H1 (cell line): ENCODE data around the gene TSFM. TPM values are rescaled to one million over a fixed set of nuclear protein-coding genes. Genes with fewer than 3 reads are reported as not detected.

Source experiments
- BACH1 ChIP-seq: IDR thresholded peaks from 2 replicates; pipeline ENCODE4 v1.6.1; 2012; ENCODE audit warnings: low read length, improper control_type of control experiment
- CEBPB ChIP-seq: IDR thresholded peaks from 2 replicates; pipeline ENCODE4 v1.6.1; 2012; ENCODE audit warnings: low read depth, low read length
- CHD7 ChIP-seq: fragments of 300-600 bp; sonication (generic); IDR thresholded peaks from 2 replicates; pipeline ENCODE4 v1.7.1; 2012; ENCODE audit warnings: low read length, moderate library complexity, mild to moderate bottlenecking, inconsistent platforms; ENCODE audit not compliant: insufficient replicate concordance
- GABPA ChIP-seq: IDR thresholded peaks from 2 replicates; pipeline ENCODE4 v1.6.1; 2011; ENCODE audit warnings: mild to moderate bottlenecking, low read length, moderate library complexity, borderline replicate concordance; ENCODE audit not compliant: insufficient read depth
- GTF2F1 ChIP-seq: IDR thresholded peaks from 2 replicates; pipeline ENCODE4 v1.6.1; 2012; ENCODE audit warnings: low read depth, low read length, improper control_type of control experiment, borderline replicate concordance
- KDM4A ChIP-seq: IDR thresholded peaks from one replicate; pipeline ENCODE4 v1.7.1; 2012; ENCODE audit warnings: low read depth, mild to moderate bottlenecking, moderate library complexity, low read length, inconsistent platforms; ENCODE audit not compliant: severe bottlenecking
- RNF2 ChIP-seq: fragments of 200-900, 300-1000 bp; sonication (generic); IDR thresholded peaks from 2 replicates; pipeline ENCODE4 v1.7.1; 2016; ENCODE audit warnings: borderline replicate concordance, low read depth, mild to moderate bottlenecking, antibody characterized with exemption, low read length; ENCODE audit not compliant: poor library complexity, severe bottlenecking; ENCODE audit errors: missing control alignments
- SIN3A ChIP-seq, 2 experiments: IDR thresholded peaks in 1 of 2; conservative IDR thresholded peaks in 1 of 2; 2 replicates each; pipeline ENCODE4 v1.6.1; 2011 to 2012; ENCODE audit warnings: low read length in 2 of 2, improper control_type of control experiment in 1 of 2, low read depth in 1 of 2, mild to moderate bottlenecking in 1 of 2
- TEAD4 ChIP-seq: IDR thresholded peaks from 2 replicates; pipeline ENCODE4 v1.6.1; 2012; ENCODE audit warnings: low read depth, low read length, inconsistent platforms, mixed read lengths
- polyA plus RNA-seq, 7 experiments: library from polyadenylated mRNA; depleted of rRNA in 3 of 7; stranded (reverse) in 5 of 7; unstranded in 2 of 7; fragments of >200 nt in 5 of 7; fragments of 200-250 nt in 2 of 7; gene quantifications; 1 replicate in 5 of 7; 2 replicates in 1 of 7; 4 replicates in 1 of 7; pipeline versions ENCODE4 v1.2.1 to v1.2.3, GENCODE V29; 2011 to 2013; ENCODE audit warnings: missing spikeins in 2 of 7, mixed read lengths in 2 of 7
- total RNA-seq: library from RNA; stranded (reverse); fragmentation: NEBNext Ultra II Directional; extraction: Animal tissue kit (Norgen Biotek cat#: 25700); gene quantifications from 2 replicates; pipeline ENCODE4 v1.2.1, GENCODE V29; 2021

The TSFM gene
- total and polyA plus RNA-seq, 2 of the 8 experiments (the other 6 are each of a cell fraction or from before 2014, with no cell fraction given): 17.4 to 49.8 TPM

- peak; percentile 93 for TF ChIP-seq KDM4A
- TF ChIP-seq SIN3A (conservative IDR thresholded peaks at IDR 0.05 in 1 of 2, IDR thresholded peaks at IDR 0.05 in 1 of 2; ENCODE audit: low read depth in 1 of 2, low read length in 2 of 2): peak in 1 of 2 experiments; percentile 63; a peak in 2 of 4 replicates
- peak; percentile 52 for TF ChIP-seq RNF2
- no peak for TF ChIP-seq CHD7
- peak; percentile 47; the same call in 1 of the 2 replicates for TF ChIP-seq GABPA
- TF ChIP-seq CEBPB: no peak
- 0 out of 2 replicates have a peak, but pooled peaks have one; percentile 16 for TF ChIP-seq TEAD4
- 0 out of 2 replicates have a peak, but pooled peaks have one; percentile 11 for TF ChIP-seq GTF2F1
- no peak for TF ChIP-seq BACH1
These were observed 17.4 kb upstream of the TSFM start (continued) for GRCh38 chr12:57765003-57765697.
